Stimulated activated naive CD4-positive, alpha-beta T cell (primary cell): ENCODE measurements around the gene FGF21.

Source experiments
- DNase-seq, 6 experiments: peaks; one replicate each; lab custom pipeline; 2025; lab: John Stamatoyannopoulos, UW

The FGF21 gene

DNA sequence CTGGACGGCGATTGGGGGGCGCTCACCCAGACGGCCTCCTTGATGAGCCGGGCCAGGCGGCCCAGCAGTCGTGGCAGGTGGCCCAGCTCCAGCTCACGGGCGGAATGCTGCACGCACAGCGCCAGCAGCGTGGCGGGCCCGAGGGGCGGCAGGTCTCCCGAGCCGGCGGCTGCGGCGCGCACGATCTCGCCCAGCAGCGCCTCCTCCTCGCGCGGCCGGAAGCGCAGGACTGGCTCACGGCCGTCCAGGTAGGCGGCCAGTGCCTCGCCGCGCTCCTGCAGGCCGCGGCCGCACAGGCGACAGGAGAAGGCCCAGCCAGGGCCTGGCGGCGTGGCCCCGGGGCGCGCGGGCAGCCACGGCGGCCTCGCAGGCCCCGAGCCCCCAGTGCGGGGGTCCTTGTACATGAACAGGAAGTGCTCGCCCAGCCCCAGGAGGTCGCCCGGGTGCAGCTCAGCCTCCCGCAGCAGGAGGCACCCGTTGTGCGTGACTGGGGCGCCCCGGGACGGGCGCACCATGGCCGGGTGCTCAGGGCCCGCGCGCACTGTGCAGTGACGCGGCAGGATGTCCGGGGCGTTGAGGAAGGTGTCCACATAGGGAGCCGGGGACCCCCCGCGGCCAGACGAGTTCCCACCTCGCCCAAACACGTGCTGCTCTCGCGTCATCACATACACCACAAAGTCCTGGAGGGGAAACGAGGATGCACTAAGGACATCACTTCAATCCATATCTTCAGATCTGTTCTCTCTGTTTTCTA lies 26.2 kb upstream of the FGF21 start:
- DNase-seq: no peak

GRCh38 chr19:48731452-48731851 lies 23.9 kb upstream of the FGF21 start:
- DNase-seq: no peak

DNA sequence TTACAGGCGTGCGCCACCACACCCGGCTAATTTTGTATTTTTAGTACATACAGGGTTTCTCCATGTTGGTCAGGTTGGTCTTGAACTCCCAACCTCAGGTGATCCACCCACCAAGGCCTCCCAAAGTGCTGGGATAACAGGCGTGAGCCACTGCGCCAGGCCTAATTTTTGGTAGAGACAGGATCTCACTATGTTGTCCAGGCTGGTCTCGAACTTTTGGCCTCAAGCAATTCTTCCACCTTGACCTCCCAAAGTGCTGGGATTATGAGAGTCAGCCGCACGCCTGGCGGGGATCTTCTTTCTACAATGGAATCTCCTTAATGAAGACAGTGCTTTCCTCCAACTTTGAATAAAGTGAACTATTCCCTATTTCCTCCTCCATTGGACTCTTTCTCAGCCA lies 20.7 kb upstream of the FGF21 start:
- DNase-seq: no peak

DNA sequence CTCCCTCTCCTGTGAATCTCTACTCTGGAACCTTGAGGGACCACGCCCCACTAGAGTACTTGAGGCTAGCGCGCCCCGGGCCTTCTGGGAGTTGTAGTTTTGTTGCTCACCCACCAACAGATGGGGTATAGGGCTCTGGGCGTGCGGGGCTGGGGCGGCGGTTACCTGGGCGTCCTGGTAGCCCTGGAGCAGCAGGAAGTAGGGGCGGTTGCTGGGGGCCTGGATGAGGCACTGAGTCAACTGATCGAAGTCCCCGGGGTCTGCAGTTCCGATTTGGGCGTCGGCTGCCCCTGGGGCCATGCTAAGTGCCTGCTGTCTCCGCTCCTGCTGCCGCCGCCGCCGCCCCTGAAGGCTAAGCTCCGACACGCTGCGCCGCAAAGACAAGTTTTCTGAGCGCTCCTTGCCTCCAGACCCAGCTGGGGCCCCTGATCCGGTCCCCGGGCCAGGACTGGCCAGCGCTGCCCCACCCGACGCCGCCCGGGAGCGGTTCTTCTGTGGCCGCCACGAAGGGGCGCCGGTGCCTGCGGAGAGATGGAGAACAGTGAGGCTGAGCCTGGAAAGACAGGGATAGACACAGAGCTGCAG lies 20.2 kb upstream of the FGF21 start:
- no peak for DNase-seq

GRCh38 chr19:48737360-48737998 lies 17.8 kb upstream of the FGF21 start:
- no peak for DNase-seq

DNA sequence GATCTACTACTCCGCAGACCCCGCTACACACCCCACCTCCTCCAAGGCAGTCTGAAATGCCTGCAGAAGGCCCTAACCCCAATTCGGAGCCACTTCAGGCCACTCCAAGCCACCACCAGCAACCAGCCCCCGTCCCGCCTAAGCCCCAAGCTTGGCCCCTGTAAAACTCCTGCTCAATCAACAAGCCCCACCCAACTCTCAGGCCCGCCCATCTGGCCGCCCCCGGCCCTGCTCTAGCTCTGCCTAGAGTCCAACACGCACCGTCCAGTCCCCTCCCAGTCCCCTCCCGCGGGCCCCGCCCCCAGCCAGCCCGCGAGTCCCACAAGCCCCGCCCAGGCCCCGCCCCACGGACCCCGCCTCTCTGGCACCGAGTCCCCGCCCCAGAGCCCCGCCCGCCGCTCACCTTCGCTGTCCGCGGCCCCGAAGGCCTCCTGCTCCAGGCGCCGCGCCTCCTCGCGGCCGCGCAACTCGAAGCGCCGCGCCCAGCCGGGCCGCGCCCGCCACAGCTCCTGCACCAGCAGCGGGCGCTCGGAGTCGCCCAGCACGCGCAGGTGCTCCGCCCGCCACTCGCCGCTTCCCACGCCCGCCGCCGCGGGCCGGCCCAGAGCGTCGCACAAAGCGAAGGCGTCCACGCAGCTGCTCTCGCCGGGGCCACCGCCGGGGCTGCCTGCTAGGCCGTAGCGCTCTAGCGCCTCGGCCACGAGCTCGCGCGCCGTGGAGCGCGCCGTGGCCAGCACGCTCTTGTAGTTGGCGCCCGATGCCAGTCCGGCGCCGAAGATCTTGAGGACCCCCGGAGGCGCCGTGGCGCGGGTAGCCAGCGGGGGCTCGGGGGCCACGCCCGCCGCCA lies 16.5 kb upstream of the FGF21 start:
- peak; percentile 71 to 90 (median 88) for DNase-seq

DNA sequence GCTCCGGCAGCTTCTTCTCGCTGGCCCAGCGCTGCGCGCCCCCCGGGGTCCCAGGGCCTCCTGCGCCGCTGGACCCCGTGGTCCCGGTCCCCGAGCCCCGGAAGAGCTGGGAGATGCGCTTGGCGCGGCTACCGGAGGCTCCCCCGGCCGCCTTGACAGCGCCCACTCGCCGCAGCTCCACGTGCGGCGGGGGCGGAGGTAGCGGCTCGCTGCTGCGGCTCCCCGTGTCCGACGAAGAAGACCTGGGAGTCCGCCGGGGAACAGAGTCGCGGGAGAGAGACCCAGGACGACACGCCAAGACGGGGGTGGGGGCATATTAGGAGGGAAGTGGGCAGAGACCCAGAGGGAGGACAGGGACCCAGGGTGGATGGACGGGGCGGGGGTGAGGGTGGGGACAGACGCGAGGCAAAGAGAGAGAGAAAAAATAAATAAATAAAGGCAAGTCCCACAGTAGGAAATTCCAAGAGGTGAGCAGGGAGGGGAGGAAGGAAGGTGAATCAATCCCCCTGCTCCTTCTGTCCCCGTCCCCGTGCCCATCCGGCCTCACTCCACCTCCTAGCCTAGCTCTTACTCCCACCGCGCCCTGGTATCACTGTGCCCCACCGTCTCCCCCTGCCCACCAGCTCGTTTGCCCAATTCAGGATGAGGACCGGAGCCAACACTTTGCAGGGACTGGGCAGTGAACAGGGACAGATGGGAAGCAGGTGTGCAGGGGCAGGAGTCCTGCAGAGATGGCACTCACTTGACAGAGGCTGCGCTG lies 15.7 kb upstream of the FGF21 start:
- peak in 2 of 6 experiments; percentile 26 to 30 for DNase-seq

DNA sequence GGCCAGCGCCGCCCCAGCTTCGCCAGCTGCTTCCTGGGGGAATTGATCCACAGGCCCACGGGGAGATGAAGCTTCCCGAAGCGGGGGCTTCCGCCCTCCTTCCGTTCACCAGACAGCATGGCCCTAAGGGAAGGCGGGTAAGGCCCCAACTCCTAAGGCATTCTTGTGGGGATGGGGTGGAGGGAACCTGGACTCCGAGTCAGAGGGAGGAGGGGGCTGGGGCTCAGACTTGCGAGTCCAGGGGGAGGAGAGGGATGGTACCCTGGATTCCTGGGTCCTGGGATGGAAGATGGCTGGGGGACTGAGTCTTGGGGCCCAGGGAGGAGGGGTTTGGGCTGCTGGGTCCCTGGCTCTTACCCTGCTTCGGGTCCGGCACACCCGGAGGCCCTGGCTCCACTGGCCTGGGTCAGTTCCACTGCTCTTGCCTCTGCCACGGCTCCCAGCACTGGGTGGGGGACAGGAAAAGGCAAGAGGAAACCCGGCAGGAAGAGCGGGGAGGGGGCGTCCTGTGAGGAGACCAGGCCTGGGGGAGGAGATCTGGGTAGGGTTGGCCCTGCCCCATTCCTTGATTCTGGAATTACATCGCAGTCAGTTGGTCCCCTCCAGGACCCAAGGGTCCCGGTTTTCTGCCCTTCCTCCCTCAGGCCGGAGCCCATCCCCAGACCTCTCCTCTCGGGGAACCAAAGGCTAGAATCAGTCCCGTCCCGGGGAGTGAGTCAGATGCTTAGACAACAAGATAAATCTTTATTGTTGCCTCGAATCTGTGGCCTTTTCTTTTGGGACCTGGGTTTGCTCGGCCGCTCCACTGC lies 15.0 kb upstream of the FGF21 start, which contains the start of gene RASIP1:
TSS of gene RASIP1 (minus strand) at position 447 of the 809 bp plus-strand sequence. CDS start at position 119, 328 bp downstream.
- DNase-seq: no peak

DNA sequence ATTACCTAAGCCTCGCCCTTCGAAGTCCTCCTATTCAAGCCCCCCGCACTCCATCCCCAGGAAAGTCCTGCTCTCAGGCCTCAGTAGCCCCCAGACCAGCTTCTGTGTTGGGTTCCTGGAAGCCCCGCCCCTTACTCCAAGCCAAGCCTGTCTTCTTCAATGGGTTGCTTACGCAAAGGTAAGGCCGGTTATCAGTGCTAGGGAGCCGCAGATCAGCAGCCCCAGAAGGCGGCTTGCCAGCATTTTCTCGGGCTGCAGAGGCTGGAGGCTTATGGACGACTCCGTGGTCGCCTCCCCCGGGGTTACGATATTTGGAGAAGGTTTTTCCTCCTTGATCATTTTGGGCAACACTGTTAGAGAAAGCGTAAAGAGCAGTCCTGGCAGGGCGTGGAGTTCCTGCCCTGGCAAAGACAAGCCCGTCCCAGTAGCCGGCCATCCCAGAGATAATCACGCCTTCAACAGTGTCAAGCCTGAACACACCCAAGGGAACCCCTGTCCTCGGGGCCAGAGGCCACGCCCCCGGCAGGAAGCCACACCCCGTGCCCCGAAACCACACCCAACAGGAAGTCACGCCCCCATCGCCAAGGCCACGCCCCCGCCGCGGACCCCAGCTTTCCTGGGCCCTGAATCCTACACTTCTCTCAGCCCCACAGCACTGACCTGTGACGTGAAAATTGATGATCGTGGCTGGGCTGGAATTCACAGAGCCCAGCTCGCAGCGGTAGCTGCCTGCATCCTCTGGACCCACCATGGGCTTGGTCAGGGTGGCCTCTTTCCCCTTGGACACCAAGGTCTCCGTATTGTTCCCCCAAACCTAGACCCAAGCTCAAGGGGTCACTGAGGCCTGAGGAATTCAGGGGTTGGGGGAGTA lies 14.0 kb upstream of the FGF21 start:
- DNase-seq: peak in 3 of 6 experiments; percentile 13 to 25 (median 17)

DNA sequence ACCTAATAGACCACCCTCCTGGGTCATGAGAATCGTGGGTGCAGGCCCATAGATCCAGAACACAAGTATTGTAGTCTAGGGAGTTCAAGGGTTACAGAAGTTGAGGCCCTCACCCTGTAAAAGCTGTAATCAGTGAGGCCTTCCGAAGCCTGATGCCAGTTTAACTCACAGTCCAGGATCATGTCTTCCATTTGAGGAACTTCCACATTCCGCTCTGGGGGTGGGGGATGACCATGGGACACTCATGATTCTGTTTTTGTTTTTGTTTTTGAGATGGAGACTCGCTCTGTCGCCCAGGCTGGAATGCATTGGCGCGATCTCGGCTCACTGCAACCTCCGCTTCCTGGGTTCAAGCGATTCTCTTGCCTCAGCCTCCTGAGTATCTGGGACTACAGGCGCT lies 13.2 kb upstream of the FGF21 start:
- DNase-seq: no peak

DNA sequence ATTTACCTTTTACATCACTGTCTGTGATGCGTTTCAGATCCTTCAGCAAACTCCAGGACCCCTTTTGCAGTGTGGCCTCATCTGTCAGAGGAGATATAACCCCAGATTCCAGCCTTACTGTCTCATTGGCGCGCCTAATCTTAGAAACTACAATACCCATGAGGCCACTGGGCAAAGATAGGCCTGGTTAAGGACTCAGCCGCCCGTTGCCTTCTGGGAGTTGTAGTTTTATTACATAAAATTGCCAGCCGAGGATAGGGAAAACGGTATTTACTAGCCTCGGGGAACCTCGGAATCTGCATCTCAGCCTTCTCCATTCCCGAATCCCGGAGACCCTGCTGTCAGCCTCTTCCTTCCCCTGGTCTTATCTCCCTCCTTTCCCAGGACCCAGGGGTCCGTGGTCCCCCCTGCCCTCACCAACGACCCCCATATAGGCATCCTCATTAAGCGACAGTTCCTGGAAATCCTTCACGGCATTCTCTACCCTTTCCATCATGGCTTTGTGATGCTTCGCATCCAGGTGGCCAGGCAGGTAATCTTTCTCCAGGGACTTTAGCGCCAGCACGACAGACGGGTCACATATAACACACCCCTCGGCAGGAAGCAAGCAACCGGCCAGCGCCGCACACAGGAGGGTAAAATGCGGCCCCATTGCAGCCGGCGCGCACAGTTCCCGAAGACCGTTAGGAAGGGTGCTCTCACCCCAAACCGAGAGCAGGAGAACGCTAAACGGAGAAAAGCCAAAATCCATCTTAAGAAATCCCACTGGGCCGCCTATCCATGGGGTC lies 9.9 kb upstream of the FGF21 start:
- DNase-seq: peak; percentile 25 to 56 (median 34)

GRCh38 chr19:48746110-48746509 lies 9.2 kb upstream of the FGF21 start:
- no peak for DNase-seq

- DNase-seq: peak in 4 of 6 experiments; percentile 14 to 47 (median 29)
Observed at GRCh38 chr19:48746738-48747575, 8.4 kb upstream of the FGF21 start, which contains the start of gene IZUMO1. TSS of gene IZUMO1 (minus strand) at chr19:48746909. CDS start at chr19:48745859, 1,050 bp downstream.

DNA sequence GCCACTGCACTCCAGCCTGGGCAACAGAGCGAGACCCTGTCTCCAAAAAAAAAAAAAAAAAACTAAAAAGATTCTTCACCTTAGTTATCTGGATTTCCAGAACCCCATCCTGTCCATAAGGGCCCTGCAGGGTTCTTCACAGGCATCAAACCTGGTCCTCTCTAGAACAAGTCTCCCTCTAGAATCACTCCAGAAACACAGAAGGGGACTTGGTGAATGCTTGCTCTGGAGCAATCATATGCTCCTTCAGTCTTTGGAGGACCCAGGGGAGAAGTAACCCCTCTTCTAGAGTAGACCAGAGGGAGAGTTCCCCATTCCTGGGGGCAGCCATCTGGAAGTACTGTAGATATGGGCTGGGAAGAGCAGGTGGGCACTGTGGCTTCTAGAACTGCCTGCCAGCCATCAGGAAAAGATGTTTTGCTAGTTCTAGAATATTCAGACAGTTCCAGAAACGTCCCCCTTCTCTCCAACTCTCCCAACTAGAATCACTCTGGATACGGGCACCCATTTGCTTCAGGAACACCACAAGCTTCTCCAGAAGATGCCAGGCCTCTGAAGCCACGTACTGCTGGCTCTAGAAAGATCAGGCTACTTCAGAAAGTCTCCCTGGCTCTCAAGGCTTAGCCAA lies 5.6 kb upstream of the FGF21 start:
- DNase-seq: no peak

DNA sequence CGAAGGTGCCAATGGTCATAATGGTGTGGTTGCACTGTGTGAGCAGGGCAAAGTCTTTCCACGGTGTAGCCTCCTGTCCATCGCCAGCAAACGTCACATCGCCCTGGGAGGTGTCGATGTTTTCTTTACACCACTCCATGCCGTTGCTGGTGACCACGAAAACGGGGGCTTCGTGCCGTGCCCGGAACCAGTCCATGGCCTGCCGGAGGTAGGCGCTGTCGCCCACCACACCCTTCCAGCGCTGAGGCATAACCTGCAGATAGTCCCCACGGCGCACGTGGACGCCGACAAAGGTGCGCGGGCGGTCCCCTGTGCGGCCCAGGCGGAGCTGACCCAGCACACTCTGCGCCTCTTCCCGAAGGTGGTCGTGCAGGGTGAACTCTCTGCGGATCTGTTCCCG lies 5.0 kb upstream of the FGF21 start:
- no peak for DNase-seq

DNA sequence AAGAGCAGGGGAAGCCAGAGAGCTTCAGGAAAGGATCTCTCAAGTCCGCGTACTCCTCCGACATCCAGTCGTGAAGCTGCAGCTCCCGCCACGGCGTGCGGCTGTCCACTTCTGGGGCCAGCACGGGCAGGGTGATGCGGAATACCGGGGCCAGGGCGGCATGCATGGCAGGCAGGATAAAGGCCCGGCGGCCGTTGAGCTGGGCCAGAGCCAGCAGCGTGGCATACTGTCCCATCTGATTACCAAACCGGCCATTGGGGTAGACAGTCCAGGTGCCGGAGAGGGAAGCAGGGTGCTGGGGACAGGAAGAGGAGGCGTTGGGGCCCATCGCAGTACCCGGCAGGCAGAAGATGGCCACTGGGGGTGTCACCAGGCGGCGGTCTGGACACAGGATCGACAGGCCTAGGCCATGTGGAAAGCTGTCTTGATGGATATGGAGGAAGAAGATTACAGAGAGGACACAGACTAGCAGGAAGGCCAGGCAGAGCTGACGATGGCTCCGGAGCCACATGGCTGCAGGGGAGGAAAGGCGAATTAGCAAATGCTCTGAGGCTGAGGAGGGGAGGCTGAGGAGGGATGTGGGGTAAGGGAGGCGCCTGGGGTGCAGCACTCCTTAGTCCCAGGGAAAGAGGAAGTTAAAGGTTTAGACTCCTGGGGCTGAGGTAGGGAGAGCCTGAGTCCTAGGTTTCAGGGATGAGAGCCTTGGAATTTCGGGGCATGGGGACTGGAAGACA lies 4.4 kb upstream of the FGF21 start:
- no peak for DNase-seq
